Right kidney (tissue), 1 donor: Measurements from ENCODE around the gene PNLIP.

ENCODE experiments used
- DNase-seq: peaks from one replicate; pipeline ENCODE4 v3.0.0-alpha.2; 2016

Gene PNLIP

DNA sequence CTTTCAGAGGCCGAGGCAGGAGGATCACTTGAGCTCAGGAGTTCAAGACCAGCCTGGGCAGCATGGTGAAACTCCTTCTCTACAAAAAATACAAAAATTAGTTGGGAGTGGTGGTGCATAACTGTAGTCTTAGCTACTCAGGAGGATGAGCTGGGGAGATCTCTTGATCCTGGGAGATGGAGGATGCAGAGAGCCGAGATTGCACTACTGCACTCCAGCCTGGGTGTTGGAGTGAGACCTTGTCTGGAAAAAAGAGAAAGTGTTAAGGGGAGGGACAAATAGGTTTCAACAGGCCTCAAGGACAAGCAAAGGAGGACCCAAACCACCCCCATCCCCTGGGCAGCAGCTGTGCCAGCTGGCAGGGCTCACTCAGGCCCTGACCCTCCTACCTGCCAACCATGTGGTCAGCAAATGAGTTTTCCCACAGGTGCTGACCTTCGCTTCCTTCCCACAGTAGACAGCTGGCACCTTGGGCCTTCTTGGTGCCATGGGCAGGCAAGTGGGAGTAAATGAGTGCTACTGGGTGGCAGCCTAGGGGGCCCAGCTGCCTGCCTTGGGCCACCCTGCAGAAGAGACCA, 69.6 kb downstream of the PNLIP start:
- no peak for DNase-seq
